Neural progenitor cell (in vitro differentiated cells): ENCODE results near the gene IHH. TPM values are rescaled to one million over a fixed set of nuclear protein-coding genes. Genes with fewer than 3 reads are reported as not detected.

Experiments
- DNase-seq: peaks from one replicate; pipeline ENCODE4 v3.0.0-alpha.2; 2016; ENCODE audit warnings: low spot score
- H2AFZ ChIP-seq: fragments of 200-600 bp; sonication (generic); replicated peaks from 2 replicates; pipeline ENCODE4 v1.6.1; 2016; ENCODE audit warnings: antibody characterized with exemption
- H3F3A ChIP-seq: fragments of 200-600 bp; sonication (generic); 2 replicates; pipeline ENCODE4 v1.6.1; 2016; ENCODE audit warnings: antibody characterized with exemption, low read depth
- H3K27ac ChIP-seq: fragments of 200-600 bp; sonication (generic); 2 replicates; pipeline ENCODE4 v1.5.1; 2016; ENCODE audit warnings: mild to moderate bottlenecking
- H3K27me3 ChIP-seq: fragments of 200-600 bp; sonication (generic); 2 replicates; pipeline ENCODE4 v1.6.1; 2016; ENCODE audit warnings: mild to moderate bottlenecking, moderate library complexity
- H3K36me3 ChIP-seq: fragments of 200-600 bp; sonication (generic); 2 replicates; pipeline ENCODE4 v1.5.1; 2016
- H3K4me1 ChIP-seq: fragments of 200-600 bp; sonication (generic); 2 replicates; pipeline ENCODE4 v1.6.1; 2016; ENCODE audit warnings: mixed run types
- H3K4me2 ChIP-seq: fragments of 200-600 bp; sonication (generic); 2 replicates; pipeline ENCODE4 v1.6.1; 2016
- H3K4me3 ChIP-seq: fragments of 200-600 bp; sonication (generic); 2 replicates; pipeline ENCODE4 v1.5.1; 2016
- H3K79me2 ChIP-seq: fragments of 200-600 bp; sonication (generic); 2 replicates; pipeline ENCODE4 v1.6.1; 2016; ENCODE audit warnings: low read depth
- H3K9ac ChIP-seq: fragments of 200-600 bp; sonication (generic); 2 replicates; pipeline ENCODE4 v1.6.1; 2016
- H3K9me3 ChIP-seq: fragments of 200-600 bp; sonication (generic); 2 replicates; pipeline ENCODE4 v1.5.1; 2016; ENCODE audit warnings: low read depth
- H4K20me1 ChIP-seq: fragments of 200-600 bp; sonication (generic); 2 replicates; pipeline ENCODE4 v1.6.1; 2016; ENCODE audit warnings: low read depth
- H3K27ac Mint-ChIP-seq: 3 replicates; pipeline ENCODE4 v1.8.0; 2021; ENCODE audit warnings: mixed read lengths
- H3K27me3 Mint-ChIP-seq: 2 replicates; pipeline ENCODE4 v1.8.0; 2022; ENCODE audit warnings: low read depth, mild to moderate bottlenecking, inconsistent platforms, moderate library complexity, mixed read lengths; ENCODE audit not compliant: insufficient read depth
- H3K36me3 Mint-ChIP-seq: 3 replicates; pipeline ENCODE4 v1.8.0; 2021; ENCODE audit warnings: mixed read lengths
- H3K4me1 Mint-ChIP-seq: 3 replicates; pipeline ENCODE4 v1.8.0; 2021; ENCODE audit warnings: mixed read lengths
- H3K4me3 Mint-ChIP-seq: 3 replicates; pipeline ENCODE4 v1.8.0; 2021; ENCODE audit warnings: mild to moderate bottlenecking, moderate library complexity, mixed read lengths
- H3K9me3 Mint-ChIP-seq: 3 replicates; pipeline ENCODE4 v1.8.0; 2020; ENCODE audit warnings: mixed read lengths
- EZH2 ChIP-seq: fragments of 200-600 bp; sonication (generic); IDR thresholded peaks from 2 replicates; pipeline ENCODE4 v1.6.1; 2017; ENCODE audit warnings: antibody characterized with exemption, mild to moderate bottlenecking, moderate library complexity
- EZH2phosphoT487 ChIP-seq: fragments of 200-600 bp; sonication (generic); IDR thresholded peaks from 2 replicates; pipeline ENCODE4 v1.6.1; 2017; ENCODE audit warnings: antibody characterized with exemption
- total RNA-seq: library from RNA; depleted of rRNA; stranded (reverse); fragments of >200 nt; gene quantifications from 2 replicates; pipeline ENCODE4 v1.2.3, GENCODE V29; 2015; ENCODE audit warnings: low replicate concordance
- TF ChIP-seq, protein P1 (sequence below): fragments of 200-600 bp; sonication (generic); IDR thresholded peaks from 2 replicates; pipeline ENCODE4 v1.5.1; 2017; ENCODE audit warnings: antibody characterized with exemption, mild to moderate bottlenecking

Gene IHH
- total RNA-seq, 1 donor from 2014 or later, result not detected

GRCh38 chr2:219022616-219023015 is 38.1 kb downstream of the IHH start:
- no peaks in the 10 kb centered on the region for H3K9me3 Mint-ChIP-seq

GRCh38 chr2:219022041-219022440 is 38.7 kb downstream of the IHH start:
- Histone ChIP-seq H3K4me3 (no peak overlapping the region), H3K79me2 (no peaks in the 10 kb centered on the region), H2AFZ (no peak overlapping the region), H3K9me3 (no peaks in the 10 kb centered on the region), H3K27ac (no peak overlapping the region), H3K4me1 (peaks cover 3% of the 10 kb centered on the region), H3K4me2 (no peak overlapping the region), H3K27me3 (peaks cover 25% of the 10 kb centered on the region), H3F3A (no peaks in the 10 kb centered on the region), H3K9ac (no peak overlapping the region), H4K20me1 (no peaks in the 10 kb centered on the region), H3K36me3 (no peaks in the 10 kb centered on the region)
- Mint-ChIP-seq H3K27ac (no peak overlapping the region), H3K4me1 (peaks cover 2% of the 10 kb centered on the region), H3K36me3 (no peaks in the 10 kb centered on the region), H3K9me3 (no peaks in the 10 kb centered on the region), H3K4me3 (no peak overlapping the region), H3K27me3 (peaks cover 6% of the 10 kb centered on the region)
- no peak for TF ChIP-seq EZH2
- no peak for TF ChIP-seq EZH2phosphoT487
- TF ChIP-seq, protein P1, sequence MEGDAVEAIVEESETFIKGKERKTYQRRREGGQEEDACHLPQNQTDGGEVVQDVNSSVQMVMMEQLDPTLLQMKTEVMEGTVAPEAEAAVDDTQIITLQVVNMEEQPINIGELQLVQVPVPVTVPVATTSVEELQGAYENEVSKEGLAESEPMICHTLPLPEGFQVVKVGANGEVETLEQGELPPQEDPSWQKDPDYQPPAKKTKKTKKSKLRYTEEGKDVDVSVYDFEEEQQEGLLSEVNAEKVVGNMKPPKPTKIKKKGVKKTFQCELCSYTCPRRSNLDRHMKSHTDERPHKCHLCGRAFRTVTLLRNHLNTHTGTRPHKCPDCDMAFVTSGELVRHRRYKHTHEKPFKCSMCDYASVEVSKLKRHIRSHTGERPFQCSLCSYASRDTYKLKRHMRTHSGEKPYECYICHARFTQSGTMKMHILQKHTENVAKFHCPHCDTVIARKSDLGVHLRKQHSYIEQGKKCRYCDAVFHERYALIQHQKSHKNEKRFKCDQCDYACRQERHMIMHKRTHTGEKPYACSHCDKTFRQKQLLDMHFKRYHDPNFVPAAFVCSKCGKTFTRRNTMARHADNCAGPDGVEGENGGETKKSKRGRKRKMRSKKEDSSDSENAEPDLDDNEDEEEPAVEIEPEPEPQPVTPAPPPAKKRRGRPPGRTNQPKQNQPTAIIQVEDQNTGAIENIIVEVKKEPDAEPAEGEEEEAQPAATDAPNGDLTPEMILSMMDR, result no peak
- DNase-seq, result no peak

More at GRCh38 chr2:219022616-219023015, 38.1 kb downstream of the IHH start:
- Histone ChIP-seq H3F3A (no peaks in the 10 kb centered on the region), H2AFZ (no peak overlapping the region), H3K27me3 (peaks cover 25% of the 10 kb centered on the region), H3K4me3 (no peak overlapping the region), H3K79me2 (no peaks in the 10 kb centered on the region), H4K20me1 (no peaks in the 10 kb centered on the region), H3K4me2 (no peak overlapping the region), H3K4me1 (peaks cover 3% of the 10 kb centered on the region), H3K36me3 (no peaks in the 10 kb centered on the region), H3K27ac (no peak overlapping the region), H3K9me3 (no peaks in the 10 kb centered on the region), H3K9ac (no peak overlapping the region)
- Mint-ChIP-seq H3K27ac (no peak overlapping the region), H3K27me3 (peaks cover 6% of the 10 kb centered on the region), H3K4me3 (no peak overlapping the region), H3K36me3 (no peaks in the 10 kb centered on the region), H3K4me1 (peaks cover 2% of the 10 kb centered on the region)
- TF ChIP-seq, protein P1, result no peak
- no peak for TF ChIP-seq EZH2phosphoT487
- DNase-seq, result no peak

GRCh38 chr2:219021591-219021990 is 39.1 kb downstream of the IHH start:
- no peaks in the 10 kb centered on the region for H3K9me3 Mint-ChIP-seq
- no peak overlapping the region for H2AFZ ChIP-seq
- no peaks in the 10 kb centered on the region for H3F3A ChIP-seq
- no peak overlapping the region for H3K27ac ChIP-seq
- TF ChIP-seq EZH2phosphoT487, result no peak
- no peak for TF ChIP-seq EZH2
- TF ChIP-seq, protein P1, result no peak
- H3K9ac ChIP-seq, result no peak overlapping the region
- H3K4me2 ChIP-seq, result no peak overlapping the region
- H3K4me1 Mint-ChIP-seq, result peaks cover 2% of the 10 kb centered on the region
- H3K79me2 ChIP-seq, result no peaks in the 10 kb centered on the region
- peaks cover 25% of the 10 kb centered on the region for H3K27me3 ChIP-seq
- no peaks in the 10 kb centered on the region for H4K20me1 ChIP-seq
- H3K27me3 Mint-ChIP-seq, result peaks cover 7% of the 10 kb centered on the region
- no peak for DNase-seq
- no peak overlapping the region for H3K4me3 Mint-ChIP-seq
- peaks cover 3% of the 10 kb centered on the region for H3K4me1 ChIP-seq
- H3K27ac Mint-ChIP-seq, result no peak overlapping the region
- no peaks in the 10 kb centered on the region for H3K9me3 ChIP-seq
- no peak overlapping the region for H3K4me3 ChIP-seq
- no peaks in the 10 kb centered on the region for H3K36me3 Mint-ChIP-seq
- no peaks in the 10 kb centered on the region for H3K36me3 ChIP-seq
